Liver (tissue), 9 donors: ENCODE measurements around the gene ABRACL. TPM values are rescaled to one million over a fixed set of nuclear protein-coding genes. Genes with fewer than 3 reads are reported as not detected.

Experiments used
- DNase-seq: peaks from one replicate; pipeline ENCODE4 v3.0.0-alpha.2; 2017; ENCODE audit warnings: low spot score
- H3K27ac ChIP-seq, 2 donors: one replicate each; pipeline ENCODE4 v1.7.0; 2013; ENCODE audit warnings: inconsistent platforms in 2 of 2, low read length in 2 of 2, control low read depth in 1 of 2, low read depth in 1 of 2, mild to moderate bottlenecking in 1 of 2
- H3K27me3 ChIP-seq, 4 donors: one replicate each; pipeline versions ENCODE4 v1.6.1 to v1.7.0; 2013; ENCODE audit warnings: low read length in 3 of 4, inconsistent platforms in 1 of 4, mild to moderate bottlenecking in 1 of 4, moderate library complexity in 1 of 4; ENCODE audit not compliant: control insufficient read depth in 4 of 4, insufficient read depth in 4 of 4
- H3K36me3 ChIP-seq, 4 donors: one replicate each; pipeline versions ENCODE4 v1.6.1 to v1.7.0; 2013; ENCODE audit warnings: low read length in 3 of 4, mild to moderate bottlenecking in 3 of 4, low read depth in 1 of 4, moderate library complexity in 1 of 4; ENCODE audit not compliant: control insufficient read depth in 4 of 4, insufficient read depth in 3 of 4
- H3K4me1 ChIP-seq, 4 donors: one replicate each; pipeline versions ENCODE4 v1.6.1 to v1.7.0; 2013; ENCODE audit warnings: low read length in 3 of 4, mild to moderate bottlenecking in 3 of 4, moderate library complexity in 1 of 4; ENCODE audit not compliant: control insufficient read depth in 4 of 4, insufficient read depth in 4 of 4
- H3K4me3 ChIP-seq, 3 donors: one replicate each; pipeline versions ENCODE4 v1.6.1 to v1.7.0; 2013; ENCODE audit warnings: low read length in 3 of 3, control low read depth in 1 of 3, low read depth in 1 of 3, mild to moderate bottlenecking in 1 of 3
- H3K9ac ChIP-seq, 2 donors: one replicate each; pipeline ENCODE4 v1.7.0; 2013; ENCODE audit warnings: low read length in 2 of 2, mild to moderate bottlenecking in 2 of 2, moderate library complexity in 2 of 2, control low read depth in 1 of 2, low read depth in 1 of 2
- H3K9me3 ChIP-seq, 4 donors: one replicate each; pipeline versions ENCODE4 v1.6.1 to v1.7.0; 2013; ENCODE audit warnings: low read length in 3 of 4; ENCODE audit not compliant: control insufficient read depth in 4 of 4
- ATF3 ChIP-seq: IDR thresholded peaks from 2 replicates; pipeline ENCODE4 v1.6.1; 2016; ENCODE audit warnings: antibody characterized with exemption
- FOXA2 ChIP-seq: IDR thresholded peaks from 2 replicates; pipeline ENCODE4 v1.6.1; 2016; ENCODE audit warnings: antibody characterized with exemption
- GABPA ChIP-seq, 2 donors: IDR thresholded peaks in 1 of 2; conservative IDR thresholded peaks in 1 of 2; 2 replicates each; pipeline ENCODE4 v1.6.1; 2016; ENCODE audit warnings: antibody characterized with exemption in 2 of 2, mild to moderate bottlenecking in 1 of 2, moderate library complexity in 1 of 2
- JUND ChIP-seq, 2 donors: IDR thresholded peaks; 2 replicates each; pipeline ENCODE4 v1.6.1; 2016; ENCODE audit warnings: antibody characterized with exemption in 2 of 2
- MAX ChIP-seq: IDR thresholded peaks from 2 replicates; pipeline ENCODE4 v1.6.1; 2016; ENCODE audit warnings: antibody characterized with exemption
- NR2F2 ChIP-seq: IDR thresholded peaks from 2 replicates; pipeline ENCODE4 v1.6.1; 2016; ENCODE audit warnings: antibody characterized with exemption
- REST ChIP-seq: IDR thresholded peaks from 2 replicates; pipeline ENCODE4 v1.6.1; 2016; ENCODE audit warnings: antibody characterized with exemption, mild to moderate bottlenecking
- SP1 ChIP-seq: IDR thresholded peaks from 2 replicates; pipeline ENCODE4 v1.6.1; 2018; ENCODE audit warnings: antibody characterized with exemption, mild to moderate bottlenecking
- TAF1 ChIP-seq: conservative IDR thresholded peaks from 2 replicates; pipeline ENCODE4 v1.6.1; 2016; ENCODE audit warnings: antibody characterized with exemption, mild to moderate bottlenecking
- YY1 ChIP-seq: IDR thresholded peaks from 2 replicates; pipeline ENCODE4 v1.6.1; 2016; ENCODE audit warnings: antibody characterized with exemption, mild to moderate bottlenecking
- ZBTB33 ChIP-seq: IDR thresholded peaks from 2 replicates; pipeline ENCODE4 v1.6.1; 2016; ENCODE audit warnings: antibody characterized with exemption
- WGBS: extraction: QIAGEN DNeasy Blood & Tissue Kit; methylation state at CpG from one replicate; pipeline ENCODE4 v1.1.7; 2013; 5-methylcytosine and 5-hydroxymethylcytosine counted together
- polyA plus RNA-seq, 2 donors: library from polyadenylated mRNA; stranded (reverse) in 1 of 2; unstranded in 1 of 2; fragments of 200-250 nt in 1 of 2; fragments of >200 nt in 1 of 2; fragmentation: Nextera tagmentation in 1 of 2; extraction: Ambion mirVana in 1 of 2; gene quantifications; one replicate each; pipeline versions ENCODE4 v1.2.1 to v1.2.3, GENCODE V29; 2013 to 2015
- total RNA-seq, 2 donors: library from RNA; depleted of rRNA; stranded (reverse); fragments of >200 nt; gene quantifications; one replicate each; pipeline ENCODE4 v1.2.3, GENCODE V29; 2014
- donor health status: healthy.
- donor health status: healthy.
- donor health status: healthy.
- donor health status: healthy.
- donor health status: healthy.

ABRACL gene
- total and polyA plus RNA-seq, 4 donors: 14.2 to 66.3 (median 26.8) TPM

- peaks cover 0 to 12% (median 9%) of the 10 kb centered on the region in 4 donors for H3K4me1 ChIP-seq
- H3K36me3 ChIP-seq: no peaks in the 10 kb centered on the region
- no peaks in the 10 kb centered on the region for H3K9me3 ChIP-seq
- no peaks in the 10 kb centered on the region for H3K27me3 ChIP-seq
- 92% methylated on average over 5 of the region's 5 CpGs for WGBS
- H3K9ac ChIP-seq: no peak overlapping the region
- H3K27ac ChIP-seq: no peak overlapping the region
- H3K4me3 ChIP-seq: no peak overlapping the region
- TF ChIP-seq GABPA (IDR thresholded peaks at IDR 0.05 in 1 of 2, conservative IDR thresholded peaks at IDR 0.05 in 1 of 2) (no peak), JUND (IDR thresholded peaks at IDR 0.05) (no peak)
- DNase-seq: no peak
These were observed 48.5 kb upstream of the ABRACL start for GRCh38 chr6:138979813-138980668.

- DNase-seq: no peak
- WGBS: 80% methylated on average over 2 of the region's 2 CpGs
These were observed 47.1 kb upstream of the ABRACL start for GRCh38 chr6:138981416-138981815.

GRCh38 chr6:138986578-138986977 is 42.0 kb upstream of the ABRACL start:
- Histone ChIP-seq H3K27me3 (no peaks in the 10 kb centered on the region), H3K9ac (peak overlapping the region; percentile 74 to 83), H3K4me1 (peaks cover 2 to 49% (median 40%) of the 10 kb centered on the region in 4 donors), H3K27ac (peak overlapping the region in 1 of 2 donors; percentile 87), H3K4me3 (peak overlapping the region; percentile 76 to 98 (median 85)), H3K9me3 (no peaks in the 10 kb centered on the region), H3K36me3 (no peaks in the 10 kb centered on the region)
- no peak for DNase-seq
- TF ChIP-seq ATF3 (no peak), ZBTB33 (no peak), SP1 (no peak)
- WGBS: 3% methylated on average over 3 of the region's 3 CpGs

More at GRCh38 chr6:138981416-138981815, 47.1 kb upstream of the ABRACL start:
- no peak overlapping the region for H3K4me3 ChIP-seq
- no peak overlapping the region for H3K27ac ChIP-seq
- no peaks in the 10 kb centered on the region for H3K36me3 ChIP-seq
- H3K4me1 ChIP-seq: peaks cover 0 to 25% (median 19%) of the 10 kb centered on the region in 4 donors
- H3K27me3 ChIP-seq: no peaks in the 10 kb centered on the region
- no peak for TF ChIP-seq TAF1
- no peak for TF ChIP-seq JUND (IDR thresholded peaks at IDR 0.05)
- TF ChIP-seq REST: no peak
- TF ChIP-seq SP1: no peak
- no peak for TF ChIP-seq MAX
- TF ChIP-seq YY1: no peak
- no peak for TF ChIP-seq NR2F2
- no peak for TF ChIP-seq FOXA2
- no peak overlapping the region for H3K9ac ChIP-seq
- H3K9me3 ChIP-seq: no peaks in the 10 kb centered on the region
